Measurements from ENCODE around the gene EMP3. TPM values are rescaled to one million over a fixed set of nuclear protein-coding genes. Genes with fewer than 3 reads are reported as not detected.

EMP3 gene
- total and polyA plus RNA-seq, 2 of the 13 experiments (the other 11 are each of a cell fraction or from before 2014, with no cell fraction given), result 2.2 to 7.8 TPM

DNA sequence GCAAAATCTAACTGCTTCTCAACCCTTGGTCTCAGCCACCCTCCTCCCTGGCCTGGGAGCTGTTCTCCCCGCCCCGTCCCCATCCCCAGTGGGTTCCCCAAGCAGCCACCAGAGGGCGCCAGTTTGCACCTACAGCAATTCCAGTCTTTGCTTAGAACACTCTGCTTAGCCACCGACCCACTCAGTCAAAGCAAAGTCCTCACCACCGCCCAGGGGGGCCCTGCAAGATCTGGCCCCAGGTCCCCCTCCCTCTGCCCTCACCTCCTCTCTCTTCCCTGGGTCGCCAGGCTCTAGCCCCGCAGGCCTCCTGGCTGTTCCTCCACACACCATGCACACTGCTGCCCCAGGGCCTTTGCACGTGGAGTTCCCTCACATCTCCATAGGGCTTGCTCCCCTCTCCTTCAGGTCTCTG lies 26.0 kb downstream of the EMP3 start:
- Histone ChIP-seq H3K4me2 (ENCODE audit: low read depth, low read length) (no peak overlapping the region), H3K79me2 (ENCODE audit: insufficient read depth, low read length) (no peaks in the 10 kb centered on the region), H3K36me3 (replicated peaks in 1 of 2; ENCODE audit: control insufficient read depth in 1 of 2, insufficient read depth in 2 of 2, low read length in 2 of 2) (no peaks in the 10 kb centered on the region), H2AFZ (ENCODE audit: low read length) (no peak overlapping the region), H3K9me3 (ENCODE audit: low read length) (no peaks in the 10 kb centered on the region), H3K4me1 (ENCODE audit: insufficient read depth, low read length) (peaks cover 67% of the 10 kb centered on the region), H3K27ac (ENCODE audit: extremely low read length, insufficient read depth, low read length) (no peak overlapping the region), H3K4me3 (replicated peaks in 1 of 3; ENCODE audit: insufficient read depth in 1 of 3, low read depth in 2 of 3, low read length in 3 of 3) (no peak overlapping the region), H3K27me3 (ENCODE audit: control insufficient read depth in 1 of 2, insufficient read depth in 2 of 2, low read length in 2 of 2) (no peaks in the 10 kb centered on the region), H4K20me1 (ENCODE audit: insufficient read depth, low read length) (no peaks in the 10 kb centered on the region), H3K9ac (ENCODE audit: insufficient read depth, low read depth, low read length) (no peak overlapping the region)
- ATAC-seq (peak; percentile 49), FAIRE-seq (peak; percentile 42), DNase-seq (ENCODE audit: low spot score) (peak; percentile 63)
- POLR2A ChIA-PET, result interaction anchor here (1.0 to 1.7 kb wide), 3 partner anchors 12 to 63 kb away, joined by 3 to 9 read pairs (median 5); partner anchors contain the start of genes KDELR1, SYNGR4 and TMEM143
- intact Hi-C loops (cut with micrococcal nuclease; ENCODE audit: unreplicated experiment) (loop anchor here (5.0 to 10.0 kb wide), 2 partner anchors 41 to 93 kb away; partner anchors contain the start of genes GRIN2D, GRWD1 and KDELR1), in situ Hi-C loops (cut with HindIII; ENCODE audit: extremely low pct_ligation_motif_present, low pct_unique_long_range_greater_than_20kb) (loop anchor here (5.0 kb wide), 1 partner anchor 41 kb away; the partner anchor contains the start of genes GRIN2D and KDELR1)
- 60% methylated on average over 8 of the region's 8 CpGs for WGBS (ENCODE audit: low lambda C conversion rate)
- CTCF ChIA-PET (ENCODE audit: low intra/inter-chr PET ratio, low total read pairs), result interaction anchor here (0.6 to 1.5 kb wide), 3 partner anchors 29 to 40 kb away, joined by 3 read pairs; partner anchors contain the start of gene KDELR1
- BruUV-seq (replicated peaks), result no TSS peak
- TF ChIP-seq HDAC2 (CRISPR knock-in tag; IDR thresholded peaks at IDR 0.05) (0 out of 2 replicates have a peak, but pooled peaks have one; percentile 25), CHD4 (IDR thresholded peaks at IDR 0.05; ENCODE audit: borderline replicate concordance, low read length) (peak; percentile 95; the same call in 1 of the 2 replicates), ZNF501 (CRISPR knock-in tag; IDR thresholded peaks at IDR 0.05) (0 out of 2 replicates have a peak, but pooled peaks have one; percentile 49), POLR2AphosphoS5 (IDR thresholded peaks at IDR 0.05; ENCODE audit: low read depth, low read length) (no peak), MTA1 (CRISPR knock-in tag; IDR thresholded peaks at IDR 0.05; ENCODE audit: borderline replicate concordance) (peak; percentile 29; the same call in 1 of the 2 replicates), NR2C2 (CRISPR knock-in tag; IDR thresholded peaks at IDR 0.05; ENCODE audit: borderline replicate concordance) (0 out of 2 replicates have a peak, but pooled peaks have one; percentile 30), KDM5A (IDR thresholded peaks at IDR 0.05; ENCODE audit: borderline replicate concordance, low read length) (no peak), ZNF260 (CRISPR knock-in tag; IDR thresholded peaks at IDR 0.05; ENCODE audit: borderline replicate concordance, low read depth) (no peak), MED13 (CRISPR knock-in tag; IDR thresholded peaks at IDR 0.05) (no peak), NR2F6 (IDR thresholded peaks at IDR 0.05) (no peak), NR2F6 (CRISPR knock-in tag; IDR thresholded peaks at IDR 0.05) (peak; percentile 19; the same call in 1 of the 2 replicates)
- TF ChIP-seq, protein P1, sequence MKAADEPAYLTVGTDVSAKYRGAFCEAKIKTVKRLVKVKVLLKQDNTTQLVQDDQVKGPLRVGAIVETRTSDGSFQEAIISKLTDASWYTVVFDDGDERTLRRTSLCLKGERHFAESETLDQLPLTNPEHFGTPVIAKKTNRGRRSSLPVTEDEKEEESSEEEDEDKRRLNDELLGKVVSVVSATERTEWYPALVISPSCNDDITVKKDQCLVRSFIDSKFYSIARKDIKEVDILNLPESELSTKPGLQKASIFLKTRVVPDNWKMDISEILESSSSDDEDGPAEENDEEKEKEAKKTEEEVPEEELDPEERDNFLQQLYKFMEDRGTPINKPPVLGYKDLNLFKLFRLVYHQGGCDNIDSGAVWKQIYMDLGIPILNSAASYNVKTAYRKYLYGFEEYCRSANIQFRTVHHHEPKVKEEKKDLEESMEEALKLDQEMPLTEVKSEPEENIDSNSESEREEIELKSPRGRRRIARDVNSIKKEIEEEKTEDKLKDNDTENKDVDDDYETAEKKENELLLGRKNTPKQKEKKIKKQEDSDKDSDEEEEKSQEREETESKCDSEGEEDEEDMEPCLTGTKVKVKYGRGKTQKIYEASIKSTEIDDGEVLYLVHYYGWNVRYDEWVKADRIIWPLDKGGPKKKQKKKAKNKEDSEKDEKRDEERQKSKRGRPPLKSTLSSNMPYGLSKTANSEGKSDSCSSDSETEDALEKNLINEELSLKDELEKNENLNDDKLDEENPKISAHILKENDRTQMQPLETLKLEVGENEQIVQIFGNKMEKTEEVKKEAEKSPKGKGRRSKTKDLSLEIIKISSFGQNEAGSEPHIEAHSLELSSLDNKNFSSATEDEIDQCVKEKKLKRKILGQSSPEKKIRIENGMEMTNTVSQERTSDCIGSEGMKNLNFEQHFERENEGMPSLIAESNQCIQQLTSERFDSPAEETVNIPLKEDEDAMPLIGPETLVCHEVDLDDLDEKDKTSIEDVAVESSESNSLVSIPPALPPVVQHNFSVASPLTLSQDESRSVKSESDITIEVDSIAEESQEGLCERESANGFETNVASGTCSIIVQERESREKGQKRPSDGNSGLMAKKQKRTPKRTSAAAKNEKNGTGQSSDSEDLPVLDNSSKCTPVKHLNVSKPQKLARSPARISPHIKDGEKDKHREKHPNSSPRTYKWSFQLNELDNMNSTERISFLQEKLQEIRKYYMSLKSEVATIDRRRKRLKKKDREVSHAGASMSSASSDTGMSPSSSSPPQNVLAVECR (CRISPR knock-in tag; IDR thresholded peaks at IDR 0.05; ENCODE audit: borderline replicate concordance), result peak; percentile 29; the same call in 1 of the 2 replicates
- TF ChIP-seq, protein P2, sequence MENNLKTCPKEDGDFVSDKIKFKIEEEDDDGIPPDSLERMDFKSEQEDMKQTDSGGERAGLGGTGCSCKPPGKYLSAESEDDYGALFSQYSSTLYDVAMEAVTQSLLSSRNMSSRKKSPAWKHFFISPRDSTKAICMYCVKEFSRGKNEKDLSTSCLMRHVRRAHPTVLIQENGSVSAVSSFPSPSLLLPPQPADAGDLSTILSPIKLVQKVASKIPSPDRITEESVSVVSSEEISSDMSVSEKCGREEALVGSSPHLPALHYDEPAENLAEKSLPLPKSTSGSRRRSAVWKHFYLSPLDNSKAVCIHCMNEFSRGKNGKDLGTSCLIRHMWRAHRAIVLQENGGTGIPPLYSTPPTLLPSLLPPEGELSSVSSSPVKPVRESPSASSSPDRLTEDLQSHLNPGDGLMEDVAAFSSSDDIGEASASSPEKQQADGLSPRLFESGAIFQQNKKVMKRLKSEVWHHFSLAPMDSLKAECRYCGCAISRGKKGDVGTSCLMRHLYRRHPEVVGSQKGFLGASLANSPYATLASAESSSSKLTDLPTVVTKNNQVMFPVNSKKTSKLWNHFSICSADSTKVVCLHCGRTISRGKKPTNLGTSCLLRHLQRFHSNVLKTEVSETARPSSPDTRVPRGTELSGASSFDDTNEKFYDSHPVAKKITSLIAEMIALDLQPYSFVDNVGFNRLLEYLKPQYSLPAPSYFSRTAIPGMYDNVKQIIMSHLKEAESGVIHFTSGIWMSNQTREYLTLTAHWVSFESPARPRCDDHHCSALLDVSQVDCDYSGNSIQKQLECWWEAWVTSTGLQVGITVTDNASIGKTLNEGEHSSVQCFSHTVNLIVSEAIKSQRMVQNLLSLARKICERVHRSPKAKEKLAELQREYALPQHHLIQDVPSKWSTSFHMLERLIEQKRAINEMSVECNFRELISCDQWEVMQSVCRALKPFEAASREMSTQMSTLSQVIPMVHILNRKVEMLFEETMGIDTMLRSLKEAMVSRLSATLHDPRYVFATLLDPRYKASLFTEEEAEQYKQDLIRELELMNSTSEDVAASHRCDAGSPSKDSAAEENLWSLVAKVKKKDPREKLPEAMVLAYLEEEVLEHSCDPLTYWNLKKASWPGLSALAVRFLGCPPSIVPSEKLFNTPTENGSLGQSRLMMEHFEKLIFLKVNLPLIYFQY (CRISPR knock-in tag; IDR thresholded peaks at IDR 0.05; ENCODE audit: borderline replicate concordance), result no peak
